Measurements from ENCODE around the gene USP40.

Gene USP40

DNA sequence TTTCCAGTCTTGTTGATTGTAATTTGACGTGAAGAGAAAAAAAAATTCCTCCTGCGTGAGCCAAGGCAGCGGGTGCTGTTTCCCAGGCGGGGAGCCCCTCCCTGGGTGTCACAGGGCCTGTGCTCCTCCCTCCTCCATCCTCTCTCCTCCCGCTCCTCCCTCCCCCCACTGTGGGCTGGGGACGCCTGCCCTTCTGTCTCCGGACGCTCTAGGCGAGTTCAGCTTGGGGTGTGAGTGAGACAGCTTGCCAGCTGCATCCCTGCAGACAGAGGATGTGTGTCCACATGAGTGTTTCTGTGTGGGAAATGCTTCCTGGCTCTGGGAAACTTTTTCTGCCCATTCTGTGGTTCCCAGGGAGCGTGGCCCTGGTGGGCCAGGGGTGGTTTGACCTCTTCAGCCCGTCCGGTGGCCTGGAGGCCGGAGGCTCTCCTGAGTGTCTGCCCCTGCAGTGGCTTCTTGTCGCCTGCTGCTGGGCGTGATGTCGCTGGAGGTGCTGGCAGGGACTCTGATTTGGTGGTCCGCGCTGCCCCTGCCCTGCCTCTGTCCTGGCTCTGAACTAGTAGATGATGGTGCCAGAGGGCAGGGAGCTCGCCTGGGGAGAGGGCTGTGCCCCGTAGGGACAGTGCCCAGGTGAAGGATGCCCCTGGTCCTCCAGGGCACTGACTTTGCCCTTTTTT, 96.4 kb downstream of the USP40 start:
- H3K9me3 Mint-ChIP-seq = peaks cover 0 to 4% of the 10 kb centered on the region in 2 donors
- DNase-seq = no peak
- H3K4me3 Mint-ChIP-seq = no peak overlapping the region
- no peaks in the 10 kb centered on the region for H3K27me3 Mint-ChIP-seq
- peak overlapping the region; percentile 87 for H3K27ac Mint-ChIP-seq
- peaks cover 0 to 11% of the 10 kb centered on the region in 2 donors for H3K4me1 Mint-ChIP-seq
- no peak for ATAC-seq (replicated peaks)
- peaks cover 68 to 76% of the 10 kb centered on the region in 2 donors for H3K36me3 Mint-ChIP-seq

DNA sequence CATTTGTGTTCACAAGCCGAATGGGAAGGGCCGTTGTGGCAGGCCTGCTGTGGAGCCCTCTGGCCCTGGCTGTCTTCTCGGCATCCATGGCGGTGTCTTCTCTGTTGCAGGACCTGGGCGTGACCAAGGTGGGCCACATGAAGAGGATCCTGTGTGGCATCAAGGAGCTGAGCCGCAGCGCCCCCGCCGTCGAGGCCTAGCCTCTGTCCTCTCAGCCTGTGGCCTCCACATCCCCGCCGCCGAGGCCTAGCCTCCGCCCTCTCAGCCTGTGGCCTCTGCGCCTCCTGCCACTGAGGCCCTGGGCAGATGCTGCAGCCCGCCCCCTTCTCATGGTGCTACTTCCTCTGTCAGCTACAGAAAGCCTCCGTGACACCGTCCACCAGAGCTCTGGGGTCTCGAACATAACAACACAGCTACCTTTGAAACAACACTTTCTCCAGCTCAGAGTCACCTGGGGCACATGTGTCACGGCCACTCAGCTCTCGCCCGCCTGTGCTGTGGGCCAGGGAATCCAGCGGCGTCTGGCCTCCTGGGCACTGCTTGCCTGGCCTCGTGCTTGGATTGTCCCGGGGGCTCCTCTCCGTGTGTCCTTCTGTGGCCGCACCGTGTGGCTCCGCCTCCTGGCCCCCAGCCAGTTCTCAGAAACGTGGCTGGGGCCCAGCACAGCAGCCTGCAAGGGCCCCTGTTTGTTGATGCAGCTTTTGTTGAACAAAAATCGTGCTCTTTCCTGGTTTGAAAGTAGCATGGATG, 97.1 kb downstream of the USP40 start:
- H3K4me3 Mint-ChIP-seq = no peak overlapping the region
- no peak for DNase-seq
- peaks cover 0 to 4% of the 10 kb centered on the region in 2 donors for H3K9me3 Mint-ChIP-seq
- no peak for ATAC-seq (replicated peaks)
- peak overlapping the region; percentile 87 for H3K27ac Mint-ChIP-seq
- peaks cover 0 to 11% of the 10 kb centered on the region in 2 donors for H3K4me1 Mint-ChIP-seq
- H3K36me3 Mint-ChIP-seq = peaks cover 72 to 77% of the 10 kb centered on the region in 2 donors
- H3K27me3 Mint-ChIP-seq = no peaks in the 10 kb centered on the region

DNA sequence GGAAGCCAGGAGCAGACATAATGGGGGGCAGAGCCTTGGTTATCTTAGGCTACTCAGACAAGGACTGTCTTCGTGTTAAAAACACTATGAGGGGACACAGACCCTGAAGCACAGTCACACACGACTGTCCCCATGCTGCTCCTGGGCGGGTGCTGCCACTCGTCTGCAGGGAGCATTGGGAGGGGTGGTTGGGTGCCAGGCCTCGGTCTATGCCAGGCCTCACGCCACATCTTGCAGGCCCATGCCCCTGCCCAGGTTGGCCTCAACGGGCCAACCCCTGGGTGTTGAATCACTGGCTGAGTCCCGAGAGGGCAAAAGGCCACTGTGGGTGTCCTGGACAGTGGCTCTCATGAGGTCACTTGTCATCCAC, 97.9 kb downstream of the USP40 start:
- no peak for ATAC-seq (replicated peaks)
- no peak overlapping the region for H3K27ac Mint-ChIP-seq
- peaks cover 0 to 4% of the 10 kb centered on the region in 2 donors for H3K9me3 Mint-ChIP-seq
- no peaks in the 10 kb centered on the region for H3K27me3 Mint-ChIP-seq
- no peak overlapping the region for H3K4me3 Mint-ChIP-seq
- H3K4me1 Mint-ChIP-seq = peaks cover under 1 to 5% of the 10 kb centered on the region in 2 donors
- DNase-seq = no peak
- peaks cover 75 to 78% of the 10 kb centered on the region in 2 donors for H3K36me3 Mint-ChIP-seq

DNA sequence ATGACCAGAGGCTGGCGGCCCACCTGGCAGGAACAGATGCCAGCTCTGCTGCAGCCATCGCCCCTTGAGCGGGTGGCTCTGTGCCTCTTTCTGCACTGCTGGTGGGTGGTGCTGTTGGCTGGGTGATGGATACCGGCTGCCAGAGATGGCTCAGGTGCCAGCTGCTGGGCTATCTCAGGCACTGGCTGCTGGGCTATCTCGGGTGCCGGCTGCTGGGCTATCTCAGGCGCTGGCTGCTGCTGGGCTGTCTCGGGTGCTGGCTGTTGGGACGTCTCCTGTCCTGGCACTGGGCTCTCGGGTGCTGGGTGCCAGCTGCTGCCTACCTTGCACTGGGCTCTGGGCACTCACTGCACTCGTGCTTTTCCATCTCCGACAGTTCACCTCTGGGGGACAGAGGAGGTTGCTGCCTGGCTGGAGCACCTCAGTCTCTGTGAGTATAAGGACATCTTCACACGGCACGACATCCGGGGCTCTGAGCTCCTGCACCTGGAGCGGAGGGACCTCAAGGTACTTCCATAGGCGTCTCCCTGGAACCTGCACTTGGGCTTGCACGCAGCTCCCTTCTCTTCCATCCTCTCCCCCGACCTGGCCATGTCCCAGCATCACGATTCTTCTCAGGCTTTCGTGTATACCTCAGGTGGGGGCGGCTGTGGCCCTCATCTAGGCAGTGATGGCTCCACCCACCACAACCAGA, 98.4 kb downstream of the USP40 start:
- Mint-ChIP-seq H3K4me1 (peaks cover 0 to 3% of the 10 kb centered on the region in 2 donors), H3K27me3 (no peaks in the 10 kb centered on the region), H3K36me3 (peaks cover 76 to 78% of the 10 kb centered on the region in 2 donors), H3K27ac (peak overlapping the region; percentile 56), H3K9me3 (peaks cover 0 to 4% of the 10 kb centered on the region in 2 donors), H3K4me3 (no peak overlapping the region)
- no peak for DNase-seq
- ATAC-seq (replicated peaks) = no peak

DNA sequence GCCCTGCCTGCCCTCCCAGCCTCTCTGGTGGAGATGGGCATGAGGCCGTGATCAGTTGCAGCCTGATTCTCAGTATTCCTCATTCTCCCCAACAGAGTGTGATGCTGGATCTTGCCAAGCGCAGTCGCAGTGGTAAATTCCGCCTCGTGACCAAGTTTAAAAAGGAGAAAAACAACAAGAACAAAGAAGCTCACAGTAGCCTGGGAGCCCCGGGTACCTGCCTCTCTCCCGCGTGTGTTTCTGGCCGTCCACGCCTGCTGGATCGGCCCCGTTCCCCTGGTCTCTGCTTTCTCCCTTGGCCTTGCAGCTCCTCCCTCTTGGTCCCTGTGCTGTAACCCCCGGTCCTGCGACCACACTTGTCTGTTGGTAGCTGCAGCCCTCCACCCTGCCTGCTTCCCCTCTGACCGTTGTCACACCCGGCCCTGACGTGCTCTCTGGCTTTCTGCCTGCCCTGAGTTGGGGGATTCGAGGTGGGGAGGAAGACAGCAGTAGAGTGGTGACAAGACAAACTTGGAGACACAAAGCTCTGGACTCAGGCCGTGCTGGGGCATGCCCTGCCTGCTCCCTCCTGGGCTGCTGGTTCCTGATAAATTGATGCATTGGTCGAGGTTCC, 99.5 kb downstream of the USP40 start:
- peaks cover 73 to 76% of the 10 kb centered on the region in 2 donors for H3K36me3 Mint-ChIP-seq
- H3K27me3 Mint-ChIP-seq = no peaks in the 10 kb centered on the region
- peaks cover 0 to 3% of the 10 kb centered on the region in 2 donors for H3K4me1 Mint-ChIP-seq
- ATAC-seq (replicated peaks) (no peak), DNase-seq (no peak)
- no peaks in the 10 kb centered on the region for H3K9me3 Mint-ChIP-seq
- peak overlapping the region; percentile 5 for H3K27ac Mint-ChIP-seq
- H3K4me3 Mint-ChIP-seq = no peak overlapping the region

DNA sequence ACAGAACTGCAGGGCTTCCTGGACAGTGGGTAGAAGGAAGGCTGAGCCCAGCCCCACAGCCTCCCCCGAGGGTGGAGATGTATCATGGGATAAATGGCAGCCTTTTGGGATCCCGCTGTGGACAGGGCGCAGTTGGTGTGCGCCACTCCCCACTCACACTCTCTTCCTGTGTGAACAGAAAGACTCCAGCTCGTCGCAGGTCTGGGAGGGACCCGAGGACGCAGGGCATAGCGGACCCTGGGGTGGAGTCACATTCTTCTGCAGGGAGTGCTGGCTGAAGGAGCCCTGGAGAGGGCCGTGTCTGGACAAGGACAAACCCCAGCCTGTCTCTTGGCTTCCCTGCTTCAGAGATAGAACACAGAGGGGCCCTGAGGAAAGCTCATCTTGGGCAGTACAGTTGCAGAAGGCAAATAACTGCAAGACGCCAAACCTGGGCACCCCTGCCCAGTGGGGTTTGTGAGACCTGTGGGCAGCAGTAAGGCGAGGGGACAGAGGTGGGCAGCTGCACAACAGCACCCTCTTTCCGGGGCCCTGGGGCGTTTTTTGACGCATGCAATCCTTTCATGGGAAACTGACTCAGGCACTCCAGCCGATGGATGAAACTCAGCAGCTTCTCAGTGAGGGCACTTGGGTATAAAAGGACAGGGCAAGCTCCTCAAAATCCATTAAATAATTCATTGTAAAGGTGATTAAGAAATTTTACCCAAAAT, 101.9 kb downstream of the USP40 start:
- H3K36me3 Mint-ChIP-seq = peaks cover 63 to 69% of the 10 kb centered on the region in 2 donors
- peaks cover 0 to 3% of the 10 kb centered on the region in 2 donors for H3K4me1 Mint-ChIP-seq
- no peaks in the 10 kb centered on the region for H3K9me3 Mint-ChIP-seq
- peak overlapping the region; percentile 83 for H3K27ac Mint-ChIP-seq
- no peaks in the 10 kb centered on the region for H3K27me3 Mint-ChIP-seq
- ATAC-seq (replicated peaks) (no peak), DNase-seq (no peak)
- H3K4me3 Mint-ChIP-seq = no peak overlapping the region

DNA sequence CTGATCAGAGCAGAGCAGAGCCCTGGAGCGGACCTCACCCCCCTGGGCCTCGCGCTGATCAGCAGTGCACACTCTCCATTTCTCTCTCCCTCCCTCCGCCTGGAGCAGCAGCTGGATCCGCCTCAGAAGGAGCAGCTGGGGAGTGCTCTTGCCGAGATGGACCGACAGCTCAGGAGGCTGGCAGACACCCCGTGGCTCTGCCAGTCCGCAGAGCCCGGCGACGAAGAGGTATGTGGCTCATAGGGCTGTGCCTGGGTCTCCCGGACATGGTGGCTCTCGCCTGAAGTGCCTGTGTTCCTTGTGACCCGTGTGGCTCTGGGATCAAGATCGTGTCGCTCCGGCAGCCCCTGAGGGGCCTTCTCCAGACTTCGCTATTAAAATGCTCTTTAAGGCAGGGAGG, 102.5 kb downstream of the USP40 start:
- peak overlapping the region; percentile 83 for H3K27ac Mint-ChIP-seq
- ATAC-seq (replicated peaks) = no peak
- H3K4me1 Mint-ChIP-seq = peaks cover 0 to 3% of the 10 kb centered on the region in 2 donors
- no peaks in the 10 kb centered on the region for H3K27me3 Mint-ChIP-seq
- H3K4me3 Mint-ChIP-seq = no peak overlapping the region
- no peak for DNase-seq
- H3K9me3 Mint-ChIP-seq = no peaks in the 10 kb centered on the region
- H3K36me3 Mint-ChIP-seq = peaks cover 59 to 69% of the 10 kb centered on the region in 2 donors

DNA sequence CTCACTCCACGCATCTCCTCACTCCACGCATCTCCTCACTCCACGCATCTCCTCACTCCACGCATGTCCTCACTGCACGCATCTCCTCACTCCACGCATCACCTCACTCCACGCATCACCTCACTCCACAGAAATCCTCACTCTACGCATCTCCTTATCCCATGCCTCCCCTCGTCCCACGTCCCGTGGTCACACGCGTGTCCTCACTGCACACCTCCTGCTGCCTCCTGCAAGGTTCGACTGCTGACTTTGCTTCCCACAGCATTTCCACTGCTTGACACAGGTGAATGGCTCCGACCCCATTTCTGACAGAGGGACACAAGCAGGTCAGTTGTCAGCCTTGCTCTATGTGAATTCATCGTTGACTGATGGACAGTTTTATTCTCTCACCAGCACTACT, 103.0 kb downstream of the USP40 start:
- DNase-seq = no peak
- Mint-ChIP-seq H3K4me3 (no peak overlapping the region), H3K4me1 (peaks cover 0 to 3% of the 10 kb centered on the region in 2 donors), H3K36me3 (peaks cover 59 to 66% of the 10 kb centered on the region in 2 donors), H3K9me3 (no peaks in the 10 kb centered on the region), H3K27me3 (no peaks in the 10 kb centered on the region), H3K27ac (peak overlapping the region; percentile 83)
- ATAC-seq (replicated peaks) = no peak

DNA sequence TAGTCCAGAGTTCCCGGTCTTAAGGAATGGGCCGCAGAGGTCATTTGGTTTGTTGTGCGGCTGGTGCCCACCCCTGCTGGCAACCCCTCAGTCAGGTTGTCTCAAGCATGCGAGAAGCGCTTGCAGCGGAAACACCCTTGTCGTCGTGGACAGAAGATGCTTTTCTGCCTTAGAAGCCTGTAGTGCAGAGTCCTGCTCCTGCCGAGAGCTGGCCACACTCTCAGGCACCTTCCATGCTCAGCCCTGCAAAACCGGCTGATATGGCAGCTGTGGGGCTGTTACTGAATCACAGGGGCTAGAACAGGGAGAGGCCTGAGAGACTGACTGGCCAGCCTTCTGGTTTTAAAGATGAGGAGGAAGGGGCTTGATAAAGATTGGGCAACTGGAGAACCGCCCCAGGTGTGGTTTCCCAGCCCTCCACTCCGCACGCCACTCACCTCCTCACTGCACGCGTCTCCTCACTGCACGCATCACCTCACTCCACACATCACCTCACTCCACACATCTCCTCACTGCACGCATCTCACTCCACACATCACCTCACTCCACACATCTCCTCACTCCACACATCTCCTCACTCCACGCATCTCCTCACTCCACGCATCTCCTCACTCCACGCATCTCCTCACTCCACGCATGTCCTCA, 103.6 kb downstream of the USP40 start:
- Mint-ChIP-seq H3K4me1 (peaks cover 0 to 3% of the 10 kb centered on the region in 2 donors), H3K4me3 (no peak overlapping the region), H3K27me3 (no peaks in the 10 kb centered on the region), H3K9me3 (no peaks in the 10 kb centered on the region), H3K36me3 (peaks cover 55 to 62% of the 10 kb centered on the region in 2 donors), H3K27ac (peak overlapping the region; percentile 14)
- DNase-seq = no peak
- no peak for ATAC-seq (replicated peaks)

DNA sequence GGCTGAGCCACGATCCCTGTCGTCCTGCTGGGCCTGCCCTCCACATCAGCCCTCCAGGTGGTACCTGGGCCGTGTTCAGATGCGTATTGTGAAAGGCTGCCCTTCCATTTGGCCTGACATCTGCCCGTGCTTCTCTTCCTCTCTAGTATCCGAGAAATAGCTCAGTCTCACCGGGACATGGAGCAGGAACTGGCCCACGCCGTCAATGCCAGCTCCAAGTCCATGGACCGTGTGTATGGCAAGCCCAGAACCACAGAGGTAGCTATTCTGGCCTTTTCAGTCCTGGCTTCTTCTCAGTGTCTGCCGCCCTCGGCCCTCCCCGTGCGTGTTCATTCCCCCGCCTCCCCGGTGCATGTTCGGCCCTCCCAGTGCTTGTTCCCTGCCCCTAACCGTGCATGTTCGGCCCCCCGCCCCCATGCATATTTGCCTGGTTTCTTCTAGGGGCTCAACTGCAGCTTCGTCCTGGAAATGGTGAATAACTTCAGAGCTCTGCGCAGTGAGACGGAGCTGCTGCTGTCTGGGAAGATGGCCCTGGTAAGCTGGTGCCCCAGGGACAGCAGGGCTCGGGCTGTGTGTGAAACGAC, 104.3 kb downstream of the USP40 start:
- Mint-ChIP-seq H3K4me3 (no peak overlapping the region), H3K27ac (peak overlapping the region; percentile 76), H3K4me1 (peaks cover 0 to 4% of the 10 kb centered on the region in 2 donors), H3K27me3 (no peaks in the 10 kb centered on the region), H3K36me3 (peaks cover 58 to 63% of the 10 kb centered on the region in 2 donors), H3K9me3 (no peaks in the 10 kb centered on the region)
- ATAC-seq (replicated peaks) (no peak), DNase-seq (no peak)

DNA sequence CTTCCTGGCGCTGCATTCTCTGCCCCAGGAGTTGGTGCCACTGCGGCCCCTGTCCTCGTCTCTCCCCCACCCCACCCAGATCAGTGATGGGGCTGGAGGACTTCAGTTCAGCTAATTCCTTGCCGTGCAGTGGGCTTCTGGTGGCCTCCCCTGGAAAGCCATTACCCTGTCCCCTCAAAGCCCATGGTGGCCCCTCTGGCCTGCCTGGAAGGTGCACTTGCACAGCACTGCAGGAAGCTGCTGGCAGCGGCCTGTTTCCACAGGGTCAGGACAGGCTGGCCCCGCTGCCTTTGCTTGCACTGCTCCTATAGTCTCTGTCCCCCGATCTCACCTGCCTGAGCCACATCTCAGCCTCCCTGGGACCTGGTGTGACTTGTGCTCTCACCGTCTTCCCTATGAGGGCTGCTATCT, 105.1 kb downstream of the USP40 start:
- Mint-ChIP-seq H3K36me3 (peaks cover 56 to 62% of the 10 kb centered on the region in 2 donors), H3K27ac (peak overlapping the region; percentile 37)
- no peak for DNase-seq

DNA sequence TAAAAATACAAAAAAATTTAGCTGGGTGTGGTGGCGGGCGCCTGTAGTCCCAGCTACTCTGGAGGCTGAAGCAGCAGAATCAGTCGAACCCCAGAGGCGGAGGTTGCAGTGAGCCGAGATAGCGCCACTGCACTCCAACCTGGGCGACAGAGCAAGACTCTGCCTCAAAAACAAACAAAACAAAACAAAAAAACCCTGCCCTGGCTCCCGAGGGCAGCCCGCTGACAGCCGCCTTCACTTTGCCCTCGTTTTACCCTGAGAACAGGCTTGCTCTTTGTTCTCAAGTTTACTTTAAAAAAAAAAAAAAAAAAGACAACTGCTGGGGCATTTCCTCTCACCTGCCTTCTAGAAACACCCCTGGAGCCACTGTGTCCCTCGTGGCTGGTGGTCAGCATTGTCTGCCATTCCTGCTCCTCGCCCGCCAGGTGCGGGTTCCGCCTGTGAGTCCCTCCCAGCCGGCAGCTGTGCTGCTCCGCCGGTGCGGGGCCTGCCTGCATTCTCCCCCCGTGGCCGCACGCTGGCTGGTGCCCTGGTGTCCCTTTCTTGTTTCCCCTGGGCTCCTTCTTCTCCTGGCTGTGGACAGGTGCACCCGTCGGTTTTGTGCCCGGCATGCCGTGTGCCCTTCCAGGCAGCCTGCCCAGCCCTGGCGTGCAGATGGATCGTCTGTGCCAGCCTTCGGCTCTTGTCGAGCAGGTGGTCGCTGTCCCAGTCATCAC, 105.7 kb downstream of the USP40 start:
- DNase-seq = no peak
- peaks cover 53 to 60% of the 10 kb centered on the region in 2 donors for H3K36me3 Mint-ChIP-seq
- peaks cover 0 to 4% of the 10 kb centered on the region in 2 donors for H3K4me1 Mint-ChIP-seq
- H3K27me3 Mint-ChIP-seq = no peaks in the 10 kb centered on the region
- no peaks in the 10 kb centered on the region for H3K9me3 Mint-ChIP-seq
- H3K27ac Mint-ChIP-seq = peak overlapping the region; percentile 37
- no peak overlapping the region for H3K4me3 Mint-ChIP-seq
- ATAC-seq (replicated peaks) = no peak

More for the DNA sequence above, 105.1 kb downstream of the USP40 start:
- no peaks in the 10 kb centered on the region for H3K9me3 Mint-ChIP-seq
- H3K4me3 Mint-ChIP-seq = no peak overlapping the region
- H3K4me1 Mint-ChIP-seq = peaks cover 0 to 4% of the 10 kb centered on the region in 2 donors
- no peak for ATAC-seq (replicated peaks)
- H3K27me3 Mint-ChIP-seq = no peaks in the 10 kb centered on the region

Measured in stimulated activated naive B cell treated with anti-CD40 and anti-IgM and Interleukin-4, amounts not matched to agents 10 μg/mL and 1 μg/mL and 100 μg/mL, for 72 hours (primary cell).